Upper lobe of left lung (tissue), 6 donors: Measurements from ENCODE around the gene FHIP1B. TPM values are rescaled to one million over a fixed set of nuclear protein-coding genes. Genes with fewer than 3 reads are reported as not detected.

Experiments
- ATAC-seq, 2 donors: fragments of 200-7000 bp; cut with Tn5 transposase; one replicate each; pipeline ENCODE4 v1.9.1; 2022; ENCODE audit warnings: mild to moderate bottlenecking in 2 of 2, moderate library complexity in 2 of 2; ENCODE audit not compliant: low FRiP score in 2 of 2
- DNase-seq, 2 donors: peaks; one replicate each; pipeline ENCODE4 v3.0.0-alpha.2; 2019 to 2020
- H3K27ac ChIP-seq, 4 donors: fragments of 200-600 bp; sonication (generic); one replicate each; pipeline ENCODE4 v1.5.1; 2016 to 2019
- H3K27me3 ChIP-seq, 4 donors: fragments of 200-600 bp; sonication (generic); one replicate each; pipeline ENCODE4 v1.5.1; 2017 to 2019
- H3K36me3 ChIP-seq, 4 donors: fragments of 200-600 bp; sonication (generic); one replicate each; pipeline ENCODE4 v1.5.1; 2016 to 2019
- H3K4me1 ChIP-seq, 4 donors: fragments of 200-600 bp; sonication (generic); one replicate each; pipeline ENCODE4 v1.5.1; 2018 to 2019
- H3K4me3 ChIP-seq, 4 donors: fragments of 200-600 bp; sonication (generic); one replicate each; pipeline ENCODE4 v1.5.1; 2017 to 2019; ENCODE audit warnings: mild to moderate bottlenecking in 2 of 4, moderate library complexity in 1 of 4
- H3K9me3 ChIP-seq, 4 donors: fragments of 200-600 bp; sonication (generic); one replicate each; pipeline ENCODE4 v1.5.1; 2018 to 2019
- EP300 ChIP-seq, 4 donors: sonication (generic); formaldehyde crosslinking; IDR thresholded peaks; one replicate each; pipeline ENCODE4 v1.5.1; 2017; ENCODE audit warnings: antibody characterized with exemption in 4 of 4, control low read depth in 2 of 4
- POLR2A ChIP-seq, 4 donors: fragments of 450-650 bp; IDR thresholded peaks; one replicate each; pipeline ENCODE4 v1.5.1; 2016 to 2017; ENCODE audit warnings: antibody characterized with exemption in 4 of 4, mild to moderate bottlenecking in 2 of 4
- POLR2AphosphoS5 ChIP-seq, 2 donors: sonication (generic); formaldehyde crosslinking; IDR thresholded peaks; one replicate each; pipeline ENCODE4 v1.5.1; 2017; ENCODE audit warnings: antibody characterized with exemption in 2 of 2
- WGBS, 2 donors: methylation state at CpG; one replicate each; pipeline ENCODE4 v1.1.5; 2017 to 2018; 5-methylcytosine and 5-hydroxymethylcytosine counted together
- total RNA-seq, 6 donors: library from RNA; depleted of rRNA in 4 of 6; stranded (reverse); fragments of >200 nt in 4 of 6; gene quantifications; one replicate each; pipeline versions ENCODE4 v1.1.0 to v1.2.1, GENCODE V29; 2016 to 2021
- TF ChIP-seq, protein P1 (sequence below), 6 experiments: fragments of 450-650 bp in 4 of 6; fragments of 200-600 bp in 2 of 6; sonication (generic) in 2 of 6; IDR thresholded peaks; one replicate each; pipeline ENCODE4 v1.5.1; 2016 to 2019; ENCODE audit warnings: antibody characterized with exemption in 6 of 6
- donor health status: DM: no; HTN: no; CAD: no; lungs with moderate emphysema.
- donor health status: DM: no; HTN: yes; CAD: no; lungs with severe emphysema.

FHIP1B gene
- total RNA-seq, 6 donors from 2014 or later = 37.4 to 163 (median 39.6) TPM

DNA sequence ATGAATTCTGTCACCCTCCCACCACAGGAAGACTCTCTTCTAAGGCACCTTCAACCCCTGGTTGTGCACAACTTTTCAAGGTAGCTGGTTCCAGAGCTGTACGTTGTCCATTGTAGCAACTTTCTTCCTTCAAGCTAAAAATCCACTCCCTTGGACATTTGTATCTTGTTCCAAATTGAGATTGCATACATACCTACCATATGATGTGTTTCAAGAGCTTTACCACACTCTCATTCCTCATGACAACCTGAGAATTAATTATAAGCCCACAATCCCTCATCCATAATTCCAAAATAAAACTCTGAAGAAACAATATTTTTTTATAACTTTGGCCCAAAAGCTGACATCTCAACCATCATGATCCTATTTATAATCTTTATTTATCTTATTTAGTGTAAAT, 32.4 kb downstream of the FHIP1B start:
- H3K36me3 ChIP-seq = peaks cover 0 to 31% (median 4%) of the 10 kb centered on the region in 4 donors
- no peak for TF ChIP-seq POLR2A (IDR thresholded peaks at IDR 0.05)
- TF ChIP-seq, protein P1, sequence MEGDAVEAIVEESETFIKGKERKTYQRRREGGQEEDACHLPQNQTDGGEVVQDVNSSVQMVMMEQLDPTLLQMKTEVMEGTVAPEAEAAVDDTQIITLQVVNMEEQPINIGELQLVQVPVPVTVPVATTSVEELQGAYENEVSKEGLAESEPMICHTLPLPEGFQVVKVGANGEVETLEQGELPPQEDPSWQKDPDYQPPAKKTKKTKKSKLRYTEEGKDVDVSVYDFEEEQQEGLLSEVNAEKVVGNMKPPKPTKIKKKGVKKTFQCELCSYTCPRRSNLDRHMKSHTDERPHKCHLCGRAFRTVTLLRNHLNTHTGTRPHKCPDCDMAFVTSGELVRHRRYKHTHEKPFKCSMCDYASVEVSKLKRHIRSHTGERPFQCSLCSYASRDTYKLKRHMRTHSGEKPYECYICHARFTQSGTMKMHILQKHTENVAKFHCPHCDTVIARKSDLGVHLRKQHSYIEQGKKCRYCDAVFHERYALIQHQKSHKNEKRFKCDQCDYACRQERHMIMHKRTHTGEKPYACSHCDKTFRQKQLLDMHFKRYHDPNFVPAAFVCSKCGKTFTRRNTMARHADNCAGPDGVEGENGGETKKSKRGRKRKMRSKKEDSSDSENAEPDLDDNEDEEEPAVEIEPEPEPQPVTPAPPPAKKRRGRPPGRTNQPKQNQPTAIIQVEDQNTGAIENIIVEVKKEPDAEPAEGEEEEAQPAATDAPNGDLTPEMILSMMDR (IDR thresholded peaks at IDR 0.05) = no peak
- TF ChIP-seq POLR2AphosphoS5 (IDR thresholded peaks at IDR 0.05) = no peak
- TF ChIP-seq EP300 (IDR thresholded peaks at IDR 0.05) = no peak
- H3K4me3 ChIP-seq = no peak overlapping the region
- H3K9me3 ChIP-seq = no peaks in the 10 kb centered on the region
- ATAC-seq (no peak), DNase-seq (no peak)
- H3K27me3 ChIP-seq = no peaks in the 10 kb centered on the region
- peak overlapping the region; percentile 60 to 82 (median 62) for H3K27ac ChIP-seq
- H3K4me1 ChIP-seq = peaks cover 0 to 4% (median 0%) of the 10 kb centered on the region in 4 donors
- 77 to 80% methylated on average over 1 of the region's 1 CpG for WGBS, 2 donors

- Histone ChIP-seq H3K9me3 (no peaks in the 10 kb centered on the region), H3K4me3 (no peak overlapping the region), H3K36me3 (peaks cover 0 to 25% (median 3%) of the 10 kb centered on the region in 4 donors), H3K27ac (peak overlapping the region; percentile 60 to 82 (median 65)), H3K27me3 (no peaks in the 10 kb centered on the region), H3K4me1 (peaks cover 0 to 4% (median 0%) of the 10 kb centered on the region in 4 donors)
- WGBS, 2 donors = 53 to 87% methylated on average over 2 of the region's 2 CpGs
- DNase-seq = no peak
- peak; percentile 8 to 38 for ATAC-seq
- TF ChIP-seq, protein P1 (IDR thresholded peaks at IDR 0.05) = no peak
Observed at GRCh38 chr11:6201481-6201880, 33.0 kb downstream of the FHIP1B start.

- 47 to 65% methylated on average over 4 of the region's 4 CpGs for WGBS, 2 donors
- H3K4me1 ChIP-seq = peaks cover 0 to 4% (median 0%) of the 10 kb centered on the region in 4 donors
- TF ChIP-seq EP300 (IDR thresholded peaks at IDR 0.05) (peak in 2 of 4 donors; percentile 40 to 62), POLR2AphosphoS5 (IDR thresholded peaks at IDR 0.05) (peak; percentile 78 to 93)
- TF ChIP-seq, protein P1 (IDR thresholded peaks at IDR 0.05) = no peak
- no peaks in the 10 kb centered on the region for H3K27me3 ChIP-seq
- no peaks in the 10 kb centered on the region for H3K9me3 ChIP-seq
- H3K27ac ChIP-seq = peak overlapping the region; percentile 60 to 82 (median 65)
- DNase-seq (peak in 1 of 2 donors; percentile 87), ATAC-seq (peak; percentile 43 to 69)
- H3K36me3 ChIP-seq = peaks cover 0 to 22% (median under 1%) of the 10 kb centered on the region in 4 donors
- H3K4me3 ChIP-seq = no peak overlapping the region
Observed at GRCh38 chr11:6200975-6201374, 33.5 kb downstream of the FHIP1B start.

GRCh38 chr11:6199174-6199810, 35.1 kb downstream of the FHIP1B start, which contains the start of gene OR52W1:
TSS of gene OR52W1 (plus strand) at chr11:6199224. CDS start at chr11:6199224, 0 bp downstream.
- peak within 1 kb of the TSS in 1 of 4 donors; percentile 82 for H3K27ac ChIP-seq
- ATAC-seq (no peak), DNase-seq (peak in 1 of 2 donors; percentile 11)
- peaks cover 0 to 7% (median 0%) of the 10 kb centered on the region in 4 donors for H3K36me3 ChIP-seq
- H3K4me3 ChIP-seq = no peak within 1 kb of the TSS
- no peaks in the 10 kb centered on the region for H3K27me3 ChIP-seq
- TF ChIP-seq POLR2AphosphoS5 (IDR thresholded peaks at IDR 0.05) (no peak), POLR2A (IDR thresholded peaks at IDR 0.05) (no peak), EP300 (IDR thresholded peaks at IDR 0.05) (no peak)
- TF ChIP-seq, protein P1 (IDR thresholded peaks at IDR 0.05) = no peak
- H3K9me3 ChIP-seq = no peaks in the 10 kb centered on the region
- 93 to 100% methylated on average over 4 to 5 of the region's 5 CpGs for WGBS, 2 donors
- H3K4me1 ChIP-seq = peaks cover 0 to 4% (median 0%) of the 10 kb centered on the region in 4 donors
